WERI-Rb-1 (cell line): Measurements from ENCODE around the gene TOP3B.

Source experiments
- DNase-seq: peaks from one replicate; pipeline ENCODE4 v3.0.0-alpha.2; 2020
- H3K27ac ChIP-seq: fragments of 250-450 bp; sonication (Bioruptor Pico); 2 replicates; pipeline ENCODE4 v1.5.1; 2020; ENCODE audit warnings: mild to moderate bottlenecking, moderate library complexity
- H3K27me3 ChIP-seq: fragments of 250-450 bp; sonication (Bioruptor Pico); 2 replicates; pipeline ENCODE4 v1.5.1; 2021; ENCODE audit warnings: mild to moderate bottlenecking, low read depth, moderate library complexity; ENCODE audit not compliant: insufficient read depth, severe bottlenecking
- H3K36me3 ChIP-seq: fragments of 250-450 bp; sonication (Bioruptor Pico); 2 replicates; pipeline ENCODE4 v1.5.1; 2020; ENCODE audit warnings: mild to moderate bottlenecking, moderate library complexity
- H3K4me3 ChIP-seq: 2 replicates; pipeline ENCODE4 v1.5.1; 2011; ENCODE audit warnings: low read depth, mild to moderate bottlenecking, control low read depth, low read length
- H3K9me3 ChIP-seq: fragments of 250-450 bp; sonication (Bioruptor Pico); 2 replicates; pipeline ENCODE4 v1.5.1; 2021; ENCODE audit warnings: mild to moderate bottlenecking, moderate library complexity; ENCODE audit not compliant: severe bottlenecking
- TF ChIP-seq, protein P1 (sequence below): IDR thresholded peaks from 2 replicates; pipeline ENCODE4 v1.5.1; 2011; ENCODE audit warnings: low read depth, mild to moderate bottlenecking, control low read depth, inconsistent platforms, low read length

The TOP3B gene

DNA sequence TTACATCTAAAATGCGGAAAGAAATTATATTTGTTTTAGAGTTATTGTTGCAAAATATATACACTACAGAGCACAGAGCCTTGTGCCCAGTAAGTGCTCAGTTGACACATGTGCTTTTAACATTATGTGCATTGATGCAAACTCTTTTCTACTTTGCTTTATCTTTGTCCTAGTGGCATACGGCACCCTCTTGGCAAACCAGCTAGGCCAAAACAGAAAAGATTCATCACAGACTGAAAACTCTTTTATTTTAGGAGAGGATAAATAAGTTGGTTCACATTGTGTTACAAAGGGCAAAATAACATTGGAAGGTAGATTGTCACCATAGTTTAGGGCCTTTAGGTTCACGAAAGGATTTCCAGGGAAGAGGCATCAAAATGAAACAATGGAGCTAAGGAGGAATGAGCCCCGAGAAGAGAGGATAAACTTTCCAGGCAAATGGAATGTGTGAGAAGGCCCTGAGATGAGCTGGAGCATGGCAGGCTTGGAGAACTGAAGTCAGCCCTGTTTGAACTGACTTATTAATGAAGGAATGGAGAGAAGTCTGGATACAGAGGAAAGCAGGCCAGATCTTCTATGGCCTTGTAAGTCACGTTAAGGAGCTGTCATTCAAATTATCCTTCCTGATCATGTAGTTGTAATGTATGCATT, 23.5 kb upstream of the TOP3B start:
- Histone ChIP-seq H3K36me3 (no peaks in the 10 kb centered on the region), H3K4me3 (no peak overlapping the region), H3K27ac (no peak overlapping the region), H3K9me3 (no peaks in the 10 kb centered on the region), H3K27me3 (no peaks in the 10 kb centered on the region)
- no peak for DNase-seq
- TF ChIP-seq, protein P1, sequence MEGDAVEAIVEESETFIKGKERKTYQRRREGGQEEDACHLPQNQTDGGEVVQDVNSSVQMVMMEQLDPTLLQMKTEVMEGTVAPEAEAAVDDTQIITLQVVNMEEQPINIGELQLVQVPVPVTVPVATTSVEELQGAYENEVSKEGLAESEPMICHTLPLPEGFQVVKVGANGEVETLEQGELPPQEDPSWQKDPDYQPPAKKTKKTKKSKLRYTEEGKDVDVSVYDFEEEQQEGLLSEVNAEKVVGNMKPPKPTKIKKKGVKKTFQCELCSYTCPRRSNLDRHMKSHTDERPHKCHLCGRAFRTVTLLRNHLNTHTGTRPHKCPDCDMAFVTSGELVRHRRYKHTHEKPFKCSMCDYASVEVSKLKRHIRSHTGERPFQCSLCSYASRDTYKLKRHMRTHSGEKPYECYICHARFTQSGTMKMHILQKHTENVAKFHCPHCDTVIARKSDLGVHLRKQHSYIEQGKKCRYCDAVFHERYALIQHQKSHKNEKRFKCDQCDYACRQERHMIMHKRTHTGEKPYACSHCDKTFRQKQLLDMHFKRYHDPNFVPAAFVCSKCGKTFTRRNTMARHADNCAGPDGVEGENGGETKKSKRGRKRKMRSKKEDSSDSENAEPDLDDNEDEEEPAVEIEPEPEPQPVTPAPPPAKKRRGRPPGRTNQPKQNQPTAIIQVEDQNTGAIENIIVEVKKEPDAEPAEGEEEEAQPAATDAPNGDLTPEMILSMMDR, result no peak

- H3K4me3 ChIP-seq, result no peak overlapping the region
- H3K36me3 ChIP-seq, result no peaks in the 10 kb centered on the region
- TF ChIP-seq, protein P1, result no peak
- DNase-seq, result no peak
- H3K9me3 ChIP-seq, result no peaks in the 10 kb centered on the region
- no peak overlapping the region for H3K27ac ChIP-seq
- H3K27me3 ChIP-seq, result no peaks in the 10 kb centered on the region
Measured at GRCh38 chr22:22003233-22003632, 20.6 kb upstream of the TOP3B start.

GRCh38 chr22:22002526-22003055, 20.0 kb upstream of the TOP3B start:
- Histone ChIP-seq H3K36me3 (no peaks in the 10 kb centered on the region), H3K9me3 (no peaks in the 10 kb centered on the region), H3K27me3 (no peaks in the 10 kb centered on the region), H3K27ac (no peak overlapping the region), H3K4me3 (no peak overlapping the region)
- no peak for DNase-seq
- TF ChIP-seq, protein P1, result no peak

- H3K4me3 ChIP-seq, result no peak overlapping the region
- no peaks in the 10 kb centered on the region for H3K9me3 ChIP-seq
- H3K27ac ChIP-seq, result no peak overlapping the region
- H3K27me3 ChIP-seq, result no peaks in the 10 kb centered on the region
- TF ChIP-seq, protein P1, result no peak
- no peaks in the 10 kb centered on the region for H3K36me3 ChIP-seq
- no peak for DNase-seq
Measured at GRCh38 chr22:22001664-22002525, 19.3 kb upstream of the TOP3B start.

- no peak overlapping the region for H3K4me3 ChIP-seq
Measured at GRCh38 chr22:21998595-21999247, 16.1 kb upstream of the TOP3B start.

More at GRCh38 chr22:21998595-21999247, 16.1 kb upstream of the TOP3B start:
- TF ChIP-seq, protein P1, result no peak
- no peaks in the 10 kb centered on the region for H3K36me3 ChIP-seq
- H3K9me3 ChIP-seq, result no peaks in the 10 kb centered on the region
- no peak for DNase-seq
- no peaks in the 10 kb centered on the region for H3K27me3 ChIP-seq
- H3K27ac ChIP-seq, result no peak overlapping the region
